T-helper 2 cell treated with Interferon-gamma antibody and Interleukin-4, amounts not matched to agents 5 μg/mL and 100 μg/mL, for 36 hours (primary cell): ENCODE data around the gene TMEM170A.
"Not testable (repeated sequence)": the region's sequence is repeated elsewhere in the genome, so short reads cannot be mapped to it uniquely, and the experiment has no call there.

Source experiments
- DNase-seq: peaks from one replicate; pipeline ENCODE4 v3.0.0; 2021; ENCODE audit warnings: low spot score
- H3K27ac Mint-ChIP-seq: one replicate; pipeline ENCODE4 v1.8.0; 2021; ENCODE audit warnings: mild to moderate bottlenecking, mixed read lengths
- H3K27me3 Mint-ChIP-seq: one replicate; pipeline ENCODE4 v1.8.0; 2021; ENCODE audit warnings: low read depth, mixed read lengths
- H3K36me3 Mint-ChIP-seq: one replicate; pipeline ENCODE4 v1.8.0; 2021; ENCODE audit warnings: low read depth, mixed read lengths
- H3K4me1 Mint-ChIP-seq: one replicate; pipeline ENCODE4 v1.8.0; 2021; ENCODE audit warnings: low read depth, mixed read lengths
- H3K4me3 Mint-ChIP-seq: one replicate; pipeline ENCODE4 v1.8.0; 2022; ENCODE audit warnings: mild to moderate bottlenecking, moderate library complexity, mixed read lengths
- H3K9me3 Mint-ChIP-seq: one replicate; pipeline ENCODE4 v1.8.0; 2021; ENCODE audit warnings: mixed read lengths

TMEM170A gene

DNA sequence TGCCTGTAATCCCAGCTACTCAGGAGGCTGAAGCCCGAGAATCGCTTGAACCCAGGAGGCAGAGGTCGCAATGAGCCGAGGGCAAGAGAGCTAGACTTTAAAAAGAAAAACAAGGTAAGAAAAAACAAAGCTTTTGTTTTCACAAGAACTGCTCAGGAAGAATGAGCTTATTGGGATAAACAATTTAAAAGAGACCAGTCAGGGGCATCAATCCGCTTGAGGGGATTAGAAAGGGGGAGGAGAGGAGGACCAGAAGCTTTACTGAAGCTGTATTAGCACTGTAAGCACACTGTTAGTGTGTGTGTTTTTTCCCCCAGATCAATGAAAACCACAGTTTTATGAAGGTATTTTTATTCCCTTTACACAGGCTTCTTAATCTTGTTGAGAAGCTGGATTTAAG, 8.8 kb downstream of the TMEM170A start:
- no peak for DNase-seq
- no peak overlapping the region for H3K27ac Mint-ChIP-seq
- peaks cover 8% of the 10 kb centered on the region for H3K4me1 Mint-ChIP-seq
- no peaks in the 10 kb centered on the region for H3K27me3 Mint-ChIP-seq
- peaks cover 14% of the 10 kb centered on the region for H3K36me3 Mint-ChIP-seq
- no peaks in the 10 kb centered on the region for H3K9me3 Mint-ChIP-seq
- H3K4me3 Mint-ChIP-seq, result no peak overlapping the region

DNA sequence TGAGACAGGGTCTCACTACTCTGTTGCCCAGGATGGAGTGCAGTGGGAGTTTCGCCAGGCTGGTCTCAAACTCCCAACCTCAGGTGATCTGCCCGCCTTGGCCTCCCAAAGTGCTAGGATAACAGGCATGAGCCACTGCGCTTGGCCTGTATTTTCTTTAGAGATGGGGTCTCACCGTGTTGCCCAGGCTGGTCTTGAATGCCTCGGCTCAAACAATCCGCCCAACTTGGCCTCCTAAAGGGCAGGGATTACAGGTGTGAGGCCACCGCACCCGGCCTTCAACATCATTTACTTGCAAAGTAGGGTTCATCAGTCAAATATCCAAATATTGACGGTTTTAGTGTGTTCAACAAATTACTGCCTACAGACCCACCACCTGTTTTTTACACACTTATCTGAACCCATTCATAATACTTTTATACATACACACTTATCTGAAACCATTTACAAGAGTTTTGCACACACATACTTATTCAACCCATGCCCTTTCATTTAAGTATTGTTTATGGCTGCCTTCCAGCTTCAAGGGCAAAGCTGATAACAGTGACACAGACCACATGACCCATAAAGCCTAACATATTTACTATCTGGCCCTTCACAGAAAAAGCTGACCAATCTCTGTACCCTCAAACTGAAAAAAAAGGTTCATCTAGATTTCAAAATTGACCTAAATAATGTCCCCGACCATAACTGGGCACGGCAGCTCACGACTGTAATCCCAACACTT, 11.9 kb downstream of the TMEM170A start:
- Mint-ChIP-seq H3K36me3 (peaks cover 18% of the 10 kb centered on the region), H3K27me3 (no peaks in the 10 kb centered on the region), H3K9me3 (no peaks in the 10 kb centered on the region), H3K4me1 (peaks cover 3% of the 10 kb centered on the region), H3K27ac (no peak overlapping the region), H3K4me3 (no peak overlapping the region)
- DNase-seq, result no peak

DNA sequence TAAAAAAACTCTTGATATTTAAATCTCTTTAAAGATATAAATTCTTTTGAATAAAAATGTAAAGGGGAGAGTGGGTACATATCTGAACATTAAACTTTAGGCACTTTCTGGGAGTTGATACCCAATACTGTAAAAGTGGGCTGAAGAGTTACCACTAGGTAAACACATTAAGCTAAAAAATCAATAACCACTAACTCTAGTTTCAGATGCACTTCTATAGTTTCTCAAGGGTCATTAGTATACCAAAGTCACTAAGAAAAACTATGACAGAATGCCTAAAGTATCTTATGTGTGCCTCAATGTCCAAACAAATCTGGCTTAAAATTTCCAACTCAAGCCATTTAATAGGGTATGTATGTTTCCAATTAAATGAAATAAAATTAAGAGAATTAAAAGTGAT, 18.1 kb downstream of the TMEM170A start:
- peaks cover 18% of the 10 kb centered on the region for H3K36me3 Mint-ChIP-seq
- H3K4me3 Mint-ChIP-seq, result no peak overlapping the region
- H3K9me3 Mint-ChIP-seq, result no peaks in the 10 kb centered on the region
- H3K4me1 Mint-ChIP-seq, result no peaks in the 10 kb centered on the region
- H3K27ac Mint-ChIP-seq, result no peak overlapping the region
- DNase-seq, result no peak
- H3K27me3 Mint-ChIP-seq, result no peaks in the 10 kb centered on the region

DNA sequence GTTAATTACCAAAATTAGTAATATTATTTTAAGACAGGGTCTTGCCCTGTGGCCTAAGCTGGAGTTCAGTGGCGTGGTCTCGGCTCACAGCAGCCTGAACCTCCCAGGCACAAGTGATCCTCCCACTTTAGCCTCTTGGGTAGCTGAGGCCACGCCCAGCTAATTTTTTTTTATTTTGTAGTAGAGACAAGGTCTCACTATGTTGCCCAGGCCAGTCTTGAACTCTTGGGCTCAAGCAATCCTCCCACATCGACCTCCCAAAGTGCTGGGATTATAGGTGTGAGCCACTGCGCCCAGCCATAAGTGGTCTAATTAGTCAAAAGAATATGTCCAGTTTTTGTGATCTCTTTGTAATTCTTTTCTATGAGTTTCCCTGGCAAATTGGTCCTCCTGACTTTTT, 19.2 kb downstream of the TMEM170A start:
- Mint-ChIP-seq H3K27ac (no peak overlapping the region), H3K4me3 (no peak overlapping the region), H3K36me3 (peaks cover 13% of the 10 kb centered on the region), H3K9me3 (no peaks in the 10 kb centered on the region), H3K4me1 (no peaks in the 10 kb centered on the region), H3K27me3 (no peaks in the 10 kb centered on the region)
- DNase-seq, result no peak

DNA sequence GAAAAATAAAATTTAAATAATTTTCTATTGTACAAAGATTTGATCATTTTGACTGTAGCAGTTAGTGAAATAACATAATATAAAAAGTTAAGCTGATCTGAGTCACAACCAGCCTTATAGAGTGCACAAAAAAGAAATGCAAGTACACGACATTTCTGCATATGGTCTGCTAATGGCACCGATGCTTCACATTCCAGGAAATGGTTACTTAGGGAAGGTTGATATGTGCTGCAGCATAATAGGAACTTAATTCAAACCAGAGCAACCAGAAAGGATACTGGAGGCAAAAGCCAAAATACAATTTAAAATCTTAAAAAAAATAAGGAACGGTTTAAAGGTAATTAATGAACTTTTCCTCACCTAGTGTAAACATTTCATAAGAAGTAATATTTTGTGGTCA, 21.2 kb downstream of the TMEM170A start:
- no peak overlapping the region for H3K27ac Mint-ChIP-seq
- H3K4me3 Mint-ChIP-seq, result no peak overlapping the region
- H3K9me3 Mint-ChIP-seq, result no peaks in the 10 kb centered on the region
- H3K36me3 Mint-ChIP-seq, result peaks cover 8% of the 10 kb centered on the region
- DNase-seq, result no peak
- H3K4me1 Mint-ChIP-seq, result no peaks in the 10 kb centered on the region
- H3K27me3 Mint-ChIP-seq, result no peaks in the 10 kb centered on the region

DNA sequence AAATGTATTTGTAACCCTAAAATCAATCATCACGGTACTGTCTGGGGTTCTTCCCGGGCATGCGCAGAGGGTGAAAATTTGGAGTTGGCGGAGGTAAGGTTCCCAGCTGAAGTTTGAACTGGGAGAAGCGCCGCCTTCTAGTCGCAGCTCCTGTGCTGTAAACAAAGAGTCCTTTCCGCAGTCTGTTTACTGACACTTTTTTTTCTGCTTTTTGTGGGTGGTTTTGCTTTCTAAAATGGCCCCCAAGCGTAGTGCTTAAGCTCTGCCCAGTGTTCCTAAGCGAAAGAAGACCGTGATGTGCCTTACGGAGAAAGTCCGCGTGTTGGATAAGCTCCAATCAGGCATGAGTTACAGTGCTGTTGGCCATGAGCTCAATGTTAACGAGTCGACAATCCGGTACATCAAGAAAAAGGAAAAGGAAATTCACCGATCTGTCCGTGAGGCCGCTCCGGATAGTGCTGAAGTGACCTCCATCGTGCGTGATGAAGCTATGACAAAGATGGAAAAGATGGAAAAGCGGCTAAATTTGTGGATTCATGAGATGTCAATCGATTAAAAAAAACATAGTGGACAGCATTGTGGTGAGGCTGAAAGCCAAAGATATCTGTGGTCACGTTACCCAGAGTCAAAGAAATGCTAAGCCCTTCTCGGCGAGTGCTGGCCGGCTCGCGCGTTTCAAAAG, 30.6 kb downstream of the TMEM170A start:
- Mint-ChIP-seq H3K4me1 (peaks cover 22% of the 10 kb centered on the region), H3K36me3 (peaks cover 8% of the 10 kb centered on the region), H3K27ac (peak overlapping the region; percentile 98), H3K4me3 (peak overlapping the region; percentile 90), H3K9me3 (no peaks in the 10 kb centered on the region), H3K27me3 (no peaks in the 10 kb centered on the region)
- DNase-seq, result no peak

DNA sequence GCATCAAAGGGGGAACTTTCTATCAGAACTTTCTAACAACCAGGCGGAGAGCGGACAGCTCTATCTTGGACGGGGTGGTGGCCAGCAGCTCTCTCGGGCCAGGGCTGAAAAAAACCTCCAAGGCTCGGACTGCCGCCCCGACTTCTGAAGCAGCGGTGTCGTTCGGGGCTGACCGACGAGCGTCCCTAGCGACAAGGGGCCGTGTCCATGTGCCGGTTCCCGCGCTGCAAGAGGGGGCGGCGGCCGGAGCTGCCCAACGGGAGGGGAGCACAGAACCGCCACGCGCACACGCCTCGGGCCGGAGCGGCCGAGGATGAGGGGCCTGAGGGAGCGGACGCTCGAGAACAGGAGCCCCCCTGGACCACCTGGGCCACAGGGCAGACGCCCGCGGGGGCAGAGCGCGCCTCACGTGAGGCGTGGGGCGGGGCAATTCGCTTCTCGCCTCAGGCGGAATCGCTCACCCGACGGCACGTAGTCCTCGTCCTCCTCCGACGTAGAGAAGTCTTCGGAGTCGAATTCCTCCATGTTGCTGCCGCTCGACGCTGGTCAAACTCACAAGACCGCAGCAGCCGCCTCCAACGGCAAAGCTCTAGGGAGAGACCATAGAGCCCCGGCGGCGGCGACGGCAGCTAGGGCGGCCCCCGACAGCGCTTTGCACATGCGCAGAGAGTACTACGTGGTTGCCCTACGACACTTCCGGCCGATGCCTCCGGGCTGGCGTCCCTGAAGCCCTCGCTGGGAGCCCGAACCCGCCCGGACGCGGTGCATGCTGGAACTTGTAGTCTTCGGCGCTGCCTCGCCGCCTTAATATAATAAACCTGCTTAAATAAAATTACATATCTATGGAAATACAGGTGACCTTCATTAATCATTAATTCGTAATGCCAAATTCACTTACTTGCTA, 31.4 kb downstream of the TMEM170A start, which contains the start of gene CFDP1:
CFDP1 (minus strand) TSS at position 676 of the 904 bp plus-strand sequence; CDS start at position 525, 151 bp downstream.
- Mint-ChIP-seq H3K36me3 (peaks cover 8% of the 10 kb centered on the region), H3K9me3 (no peaks in the 10 kb centered on the region), H3K4me1 (peaks cover 22% of the 10 kb centered on the region), H3K4me3 (peak within 1 kb of the TSS; percentile 90), H3K27ac (peak within 1 kb of the TSS; percentile 98), H3K27me3 (no peaks in the 10 kb centered on the region)
- DNase-seq, result peak; percentile 95

DNA sequence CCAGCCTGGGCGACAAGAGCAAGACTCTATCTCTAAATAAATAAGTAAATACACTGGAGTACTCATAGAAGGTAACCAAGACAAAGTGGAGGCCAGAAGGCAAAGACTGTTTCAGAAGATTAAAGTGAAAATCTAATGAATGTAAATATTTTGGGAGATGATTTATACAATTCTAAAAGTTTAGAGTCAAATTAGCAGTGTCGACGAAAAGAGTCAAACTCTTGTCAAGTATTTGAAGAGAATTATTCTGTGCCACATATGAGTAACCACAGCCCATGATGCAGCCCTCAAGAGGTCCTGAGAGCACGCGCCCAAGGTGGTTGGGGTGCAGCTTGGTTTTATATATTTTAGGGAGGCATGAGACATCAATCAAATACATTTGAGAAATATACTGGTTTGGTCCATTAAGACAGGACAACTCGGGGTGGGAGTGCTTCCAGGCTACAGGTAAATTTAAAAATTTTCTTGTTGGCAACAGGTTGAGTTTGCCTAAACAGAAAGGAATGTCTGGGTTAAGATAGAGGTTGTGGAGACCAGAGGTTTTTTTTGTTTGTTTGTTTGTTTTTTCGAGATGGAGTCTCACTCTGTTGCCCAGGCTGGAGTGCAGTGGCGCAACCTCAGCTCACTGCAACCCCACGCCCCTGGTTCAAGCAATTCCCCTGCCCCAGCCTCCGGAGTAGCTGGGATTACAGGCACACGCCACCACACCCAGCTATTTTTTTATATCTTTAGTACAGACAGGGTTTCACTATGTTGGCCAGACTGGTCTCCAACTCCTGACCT, 34.7 kb downstream of the TMEM170A start:
- Mint-ChIP-seq H3K36me3 (peaks cover 13% of the 10 kb centered on the region), H3K4me3 (no peak overlapping the region), H3K4me1 (peaks cover 17% of the 10 kb centered on the region), H3K27me3 (no peaks in the 10 kb centered on the region), H3K27ac (no peak overlapping the region), H3K9me3 (no peaks in the 10 kb centered on the region)
- DNase-seq, result no peak

DNA sequence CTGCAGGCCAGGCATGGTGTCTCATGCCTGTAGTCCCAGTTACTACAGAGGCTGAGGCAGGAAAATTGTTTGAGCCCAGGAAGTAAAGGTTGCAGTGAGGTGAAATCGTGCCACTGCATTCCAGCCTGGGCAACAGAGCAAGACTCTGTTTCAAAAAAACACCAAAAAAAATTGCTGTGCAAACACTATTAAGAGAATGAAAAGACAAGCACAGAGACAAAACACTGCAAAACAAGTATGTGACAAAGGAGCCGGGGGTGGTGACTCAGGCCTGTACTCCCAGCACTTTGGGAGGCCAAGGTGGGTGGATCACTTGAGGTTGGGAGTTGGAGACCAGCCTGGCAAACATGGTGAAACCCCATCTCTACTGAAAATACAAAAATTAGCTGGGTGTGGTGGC, 38.0 kb downstream of the TMEM170A start:
- DNase-seq, H3K4me3 Mint-ChIP-seq, H3K27me3 Mint-ChIP-seq, H3K27ac Mint-ChIP-seq, H3K9me3 Mint-ChIP-seq, H3K36me3 Mint-ChIP-seq: not testable (repeated sequence)
- peaks cover 11% of the 10 kb centered on the region for H3K4me1 Mint-ChIP-seq

DNA sequence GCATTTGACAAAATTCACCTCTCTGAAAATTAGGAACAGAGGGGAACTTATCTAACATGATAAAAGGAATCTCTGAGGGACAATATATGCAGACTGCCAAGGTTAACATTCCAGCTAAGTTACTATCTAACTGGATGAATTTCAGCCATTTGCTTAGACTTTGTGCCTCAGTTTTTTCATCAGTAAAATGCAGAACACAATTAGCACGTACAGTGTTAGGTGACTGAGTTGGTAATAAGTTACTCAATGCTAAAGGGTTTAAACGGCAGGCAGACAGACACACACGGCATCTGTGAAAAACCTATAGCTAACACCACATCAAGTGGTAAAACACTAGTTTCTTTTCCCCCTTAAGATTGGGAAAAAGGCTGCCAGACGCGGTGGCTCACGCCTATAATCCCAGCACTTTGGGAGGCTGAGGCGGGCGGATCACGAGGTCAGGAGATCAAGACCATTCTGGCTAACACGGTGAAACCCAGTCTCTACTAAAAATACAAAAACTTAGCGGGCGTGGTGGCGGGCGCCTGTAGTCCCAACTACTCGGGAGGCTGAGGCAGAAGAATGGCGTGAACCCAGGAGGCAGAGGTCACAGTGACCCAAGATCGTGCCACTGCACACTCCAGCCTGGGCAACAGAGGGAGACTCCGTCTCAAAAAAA, 40.3 kb downstream of the TMEM170A start:
- H3K4me1 Mint-ChIP-seq, result peaks cover 10% of the 10 kb centered on the region
- H3K27me3 Mint-ChIP-seq, DNase-seq, H3K27ac Mint-ChIP-seq, H3K36me3 Mint-ChIP-seq, H3K9me3 Mint-ChIP-seq, H3K4me3 Mint-ChIP-seq: not testable (repeated sequence)

DNA sequence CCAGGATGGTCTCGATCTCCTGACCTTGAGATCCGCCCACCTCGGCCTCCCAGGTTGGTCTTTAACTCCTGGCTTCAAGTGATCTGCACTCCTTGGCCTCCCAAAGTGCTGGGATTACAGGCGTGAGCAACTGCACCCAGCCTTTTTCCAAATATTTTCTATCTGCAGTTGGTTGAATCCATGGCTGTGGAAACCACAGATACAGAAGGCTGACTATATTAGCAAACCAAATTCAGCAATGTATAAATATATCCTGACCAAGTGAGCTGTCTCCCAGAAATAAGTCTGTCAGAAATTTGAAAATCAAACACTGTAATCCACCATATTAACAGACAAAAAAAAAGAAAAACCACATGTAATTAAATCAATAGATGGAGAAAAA, 40.8 kb downstream of the TMEM170A start:
- Mint-ChIP-seq H3K27me3 (no peaks in the 10 kb centered on the region), H3K36me3 (peaks cover 5% of the 10 kb centered on the region), H3K27ac (no peak overlapping the region), H3K9me3 (no peaks in the 10 kb centered on the region), H3K4me3 (no peak overlapping the region), H3K4me1 (peaks cover 10% of the 10 kb centered on the region)
- DNase-seq, result no peak

DNA sequence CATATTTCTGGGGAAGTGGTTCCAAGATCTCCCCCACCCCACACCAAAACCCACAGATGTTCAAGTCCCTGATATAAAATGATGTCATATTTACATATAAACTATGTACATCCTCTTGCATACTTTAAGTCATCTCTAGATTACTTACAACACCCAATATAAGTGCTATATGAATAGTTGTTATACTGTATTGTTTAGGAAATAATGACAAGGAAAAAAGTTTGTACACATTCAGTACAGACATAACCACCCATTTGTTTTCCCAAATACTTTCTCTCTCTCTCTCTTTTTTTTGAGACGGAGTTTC, 42.7 kb downstream of the TMEM170A start:
- Mint-ChIP-seq H3K36me3 (no peaks in the 10 kb centered on the region), H3K4me3 (no peak overlapping the region), H3K9me3 (no peaks in the 10 kb centered on the region), H3K4me1 (peaks cover 9% of the 10 kb centered on the region), H3K27ac (no peak overlapping the region), H3K27me3 (no peaks in the 10 kb centered on the region)
- no peak for DNase-seq
